Neural progenitor cell (in vitro differentiated cells): ENCODE measurements around the gene MYO10. TPM values are rescaled to one million over a fixed set of nuclear protein-coding genes. Genes with fewer than 3 reads are reported as not detected.

Experiments used
- DNase-seq: peaks from one replicate; pipeline ENCODE4 v3.0.0-alpha.2; 2016; ENCODE audit warnings: low spot score
- H2AFZ ChIP-seq: fragments of 200-600 bp; sonication (generic); replicated peaks from 2 replicates; pipeline ENCODE4 v1.6.1; 2016; ENCODE audit warnings: antibody characterized with exemption
- H3F3A ChIP-seq: fragments of 200-600 bp; sonication (generic); 2 replicates; pipeline ENCODE4 v1.6.1; 2016; ENCODE audit warnings: antibody characterized with exemption, low read depth
- H3K27ac ChIP-seq: fragments of 200-600 bp; sonication (generic); 2 replicates; pipeline ENCODE4 v1.5.1; 2016; ENCODE audit warnings: mild to moderate bottlenecking
- H3K27me3 ChIP-seq: fragments of 200-600 bp; sonication (generic); 2 replicates; pipeline ENCODE4 v1.6.1; 2016; ENCODE audit warnings: mild to moderate bottlenecking, moderate library complexity
- H3K36me3 ChIP-seq: fragments of 200-600 bp; sonication (generic); 2 replicates; pipeline ENCODE4 v1.5.1; 2016
- H3K4me1 ChIP-seq: fragments of 200-600 bp; sonication (generic); 2 replicates; pipeline ENCODE4 v1.6.1; 2016; ENCODE audit warnings: mixed run types
- H3K4me2 ChIP-seq: fragments of 200-600 bp; sonication (generic); 2 replicates; pipeline ENCODE4 v1.6.1; 2016
- H3K4me3 ChIP-seq: fragments of 200-600 bp; sonication (generic); 2 replicates; pipeline ENCODE4 v1.5.1; 2016
- H3K79me2 ChIP-seq: fragments of 200-600 bp; sonication (generic); 2 replicates; pipeline ENCODE4 v1.6.1; 2016; ENCODE audit warnings: low read depth
- H3K9ac ChIP-seq: fragments of 200-600 bp; sonication (generic); 2 replicates; pipeline ENCODE4 v1.6.1; 2016
- H3K9me3 ChIP-seq: fragments of 200-600 bp; sonication (generic); 2 replicates; pipeline ENCODE4 v1.5.1; 2016; ENCODE audit warnings: low read depth
- H4K20me1 ChIP-seq: fragments of 200-600 bp; sonication (generic); 2 replicates; pipeline ENCODE4 v1.6.1; 2016; ENCODE audit warnings: low read depth
- H3K27ac Mint-ChIP-seq: 3 replicates; pipeline ENCODE4 v1.8.0; 2021; ENCODE audit warnings: mixed read lengths
- H3K27me3 Mint-ChIP-seq: 2 replicates; pipeline ENCODE4 v1.8.0; 2022; ENCODE audit warnings: low read depth, mild to moderate bottlenecking, inconsistent platforms, moderate library complexity, mixed read lengths; ENCODE audit not compliant: insufficient read depth
- H3K36me3 Mint-ChIP-seq: 3 replicates; pipeline ENCODE4 v1.8.0; 2021; ENCODE audit warnings: mixed read lengths
- H3K4me1 Mint-ChIP-seq: 3 replicates; pipeline ENCODE4 v1.8.0; 2021; ENCODE audit warnings: mixed read lengths
- H3K4me3 Mint-ChIP-seq: 3 replicates; pipeline ENCODE4 v1.8.0; 2021; ENCODE audit warnings: mild to moderate bottlenecking, moderate library complexity, mixed read lengths
- H3K9me3 Mint-ChIP-seq: 3 replicates; pipeline ENCODE4 v1.8.0; 2020; ENCODE audit warnings: mixed read lengths
- CTCF ChIP-seq: fragments of 200-600 bp; sonication (generic); IDR thresholded peaks from 2 replicates; pipeline ENCODE4 v1.5.1; 2017; ENCODE audit warnings: antibody characterized with exemption, mild to moderate bottlenecking
- EZH2 ChIP-seq: fragments of 200-600 bp; sonication (generic); IDR thresholded peaks from 2 replicates; pipeline ENCODE4 v1.6.1; 2017; ENCODE audit warnings: antibody characterized with exemption, mild to moderate bottlenecking, moderate library complexity
- EZH2phosphoT487 ChIP-seq: fragments of 200-600 bp; sonication (generic); IDR thresholded peaks from 2 replicates; pipeline ENCODE4 v1.6.1; 2017; ENCODE audit warnings: antibody characterized with exemption
- total RNA-seq: library from RNA; depleted of rRNA; stranded (reverse); fragments of >200 nt; gene quantifications from 2 replicates; pipeline ENCODE4 v1.2.3, GENCODE V29; 2015; ENCODE audit warnings: low replicate concordance

The MYO10 gene
- total RNA-seq, 1 donor from 2014 or later, result 39.1 TPM

GRCh38 chr5:16943846-16944678 lies 8.0 kb upstream of the MYO10 start:
- DNase-seq, result peak; percentile 16
- no peaks in the 10 kb centered on the region for H3K9me3 ChIP-seq
- H3K4me2 ChIP-seq, result no peak overlapping the region
- Mint-ChIP-seq H3K36me3 (peaks cover 2% of the 10 kb centered on the region), H3K27me3 (peaks cover 8% of the 10 kb centered on the region), H3K4me1 (peaks cover 10% of the 10 kb centered on the region), H3K27ac (no peak overlapping the region), H3K4me3 (no peak overlapping the region), H3K9me3 (peaks cover 4% of the 10 kb centered on the region)
- no peak overlapping the region for H3K9ac ChIP-seq
- H3K27ac ChIP-seq, result no peak overlapping the region
- peaks cover 16% of the 10 kb centered on the region for H3K4me1 ChIP-seq
- peaks cover 5% of the 10 kb centered on the region for H3F3A ChIP-seq
- TF ChIP-seq EZH2 (no peak), EZH2phosphoT487 (no peak), CTCF (no peak)
- no peaks in the 10 kb centered on the region for H3K36me3 ChIP-seq
- peak overlapping the region; percentile 50 for H2AFZ ChIP-seq
- H4K20me1 ChIP-seq, result no peaks in the 10 kb centered on the region
- no peak overlapping the region for H3K4me3 ChIP-seq
- peaks cover under 1% of the 10 kb centered on the region for H3K27me3 ChIP-seq
- no peaks in the 10 kb centered on the region for H3K79me2 ChIP-seq

GRCh38 chr5:16937503-16938161 lies 1.5 kb upstream of the MYO10 start:
- Histone ChIP-seq H3K36me3 (no peaks in the 10 kb centered on the region), H3K27ac (no peak overlapping the region), H2AFZ (no peak overlapping the region), H3K4me1 (peaks cover 42% of the 10 kb centered on the region), H4K20me1 (peaks cover 26% of the 10 kb centered on the region), H3K9ac (no peak overlapping the region), H3F3A (peaks cover 28% of the 10 kb centered on the region), H3K4me2 (peak overlapping the region; percentile 85), H3K9me3 (no peaks in the 10 kb centered on the region), H3K79me2 (peaks cover 33% of the 10 kb centered on the region), H3K27me3 (peaks cover 36% of the 10 kb centered on the region), H3K4me3 (no peak overlapping the region)
- Mint-ChIP-seq H3K9me3 (no peaks in the 10 kb centered on the region), H3K36me3 (no peaks in the 10 kb centered on the region), H3K27me3 (peaks cover 17% of the 10 kb centered on the region), H3K27ac (no peak overlapping the region), H3K4me1 (peaks cover 41% of the 10 kb centered on the region), H3K4me3 (peak overlapping the region; percentile 98)
- no peak for DNase-seq
- TF ChIP-seq CTCF, result no peak
- no peak for TF ChIP-seq EZH2phosphoT487
- TF ChIP-seq EZH2, result no peak

- peaks cover 39% of the 10 kb centered on the region for H3K79me2 ChIP-seq
- peaks cover 48% of the 10 kb centered on the region for H3K4me1 Mint-ChIP-seq
- H3K4me3 Mint-ChIP-seq, result peak overlapping the region; percentile 98
- no peak overlapping the region for H3K27ac Mint-ChIP-seq
- H3K27me3 ChIP-seq, result peaks cover 36% of the 10 kb centered on the region
- no peak for DNase-seq
- H2AFZ ChIP-seq, result peak overlapping the region; percentile 86
- no peaks in the 10 kb centered on the region for H3K9me3 ChIP-seq
- no peaks in the 10 kb centered on the region for H3K36me3 Mint-ChIP-seq
- H3K4me1 ChIP-seq, result peaks cover 42% of the 10 kb centered on the region
- peaks cover 17% of the 10 kb centered on the region for H3K27me3 Mint-ChIP-seq
- H4K20me1 ChIP-seq, result peaks cover 32% of the 10 kb centered on the region
- no peak overlapping the region for H3K9ac ChIP-seq
- no peak for TF ChIP-seq EZH2phosphoT487
- TF ChIP-seq EZH2, result no peak
- no peak for TF ChIP-seq CTCF
- peak overlapping the region; percentile 85 for H3K4me2 ChIP-seq
- peak overlapping the region; percentile 75 for H3K4me3 ChIP-seq
- peaks cover 28% of the 10 kb centered on the region for H3F3A ChIP-seq
- no peaks in the 10 kb centered on the region for H3K36me3 ChIP-seq
- no peaks in the 10 kb centered on the region for H3K9me3 Mint-ChIP-seq
- H3K27ac ChIP-seq, result no peak overlapping the region
Measured at GRCh38 chr5:16936989-16937438, 926 bp upstream of the MYO10 start.
